DMS 273 treated with DMSO at 0.1 percent for 48 hours (cell line): ENCODE measurements around the gene TARBP1.

Experiments used
- DNase-seq: peaks from one replicate; lab custom pipeline; 2025; lab: John Stamatoyannopoulos, UW

TARBP1 gene

GRCh38 chr1:234345237-234345636, 133.7 kb downstream of the TARBP1 start:
- no peak for DNase-seq

- DNase-seq = no peak
Observed at GRCh38 chr1:234342774-234343173, 136.2 kb downstream of the TARBP1 start.
